Suprapubic skin (tissue), 4 donors: ENCODE data around the gene LUC7L. TPM values are rescaled to one million over a fixed set of nuclear protein-coding genes. Genes with fewer than 3 reads are reported as not detected.
"Not testable (repeated sequence)": the region's sequence is repeated elsewhere in the genome, so short reads cannot be mapped to it uniquely, and the experiment has no call there.

ENCODE experiments used
- DNase-seq, 2 donors: peaks; one replicate each; pipeline ENCODE4 v3.0.0-alpha.2; 2019; ENCODE audit warnings: low spot score in 2 of 2
- H3K27ac ChIP-seq: fragments of 200-600 bp; sonication (generic); one replicate; pipeline ENCODE4 v1.5.1; 2019
- H3K27me3 ChIP-seq: fragments of 200-600 bp; sonication (generic); one replicate; pipeline ENCODE4 v1.5.1; 2019
- H3K36me3 ChIP-seq: fragments of 200-600 bp; sonication (generic); one replicate; pipeline ENCODE4 v1.5.1; 2019
- H3K4me1 ChIP-seq: fragments of 200-600 bp; sonication (generic); one replicate; pipeline ENCODE4 v1.5.1; 2019
- H3K4me3 ChIP-seq: fragments of 200-600 bp; sonication (generic); one replicate; pipeline ENCODE4 v1.5.1; 2019; ENCODE audit warnings: mild to moderate bottlenecking
- H3K9me3 ChIP-seq: fragments of 200-600 bp; sonication (generic); one replicate; pipeline ENCODE4 v1.5.1; 2019
- CTCF ChIP-seq, 2 donors: fragments of 200-600 bp in 1 of 2; fragments of 450-650 bp in 1 of 2; sonication (generic) in 1 of 2; IDR thresholded peaks; one replicate each; pipeline ENCODE4 v1.5.1; 2016 to 2019; ENCODE audit warnings: antibody characterized with exemption in 2 of 2, mild to moderate bottlenecking in 1 of 2, moderate library complexity in 1 of 2
- EP300 ChIP-seq: sonication (generic); formaldehyde crosslinking; IDR thresholded peaks from one replicate; pipeline ENCODE4 v1.6.1; 2017; ENCODE audit warnings: antibody characterized with exemption
- POLR2A ChIP-seq, 2 donors: fragments of 450-650 bp; IDR thresholded peaks; one replicate each; pipeline ENCODE4 v1.6.1; 2017; ENCODE audit warnings: antibody characterized with exemption in 2 of 2, mild to moderate bottlenecking in 2 of 2, moderate library complexity in 2 of 2
- POLR2AphosphoS5 ChIP-seq, 3 donors: sonication (generic); formaldehyde crosslinking; IDR thresholded peaks; one replicate each; pipeline ENCODE4 v1.6.1; 2017; ENCODE audit warnings: antibody characterized with exemption in 3 of 3
- whole genome bisulfite sequencing: methylation state at CpG from one replicate; pipeline ENCODE4 v1.1.5; 2018; 5-methylcytosine and 5-hydroxymethylcytosine counted together
- total RNA-seq, 4 donors: library from RNA; depleted of rRNA; stranded (reverse); fragments of >200 nt; gene quantifications; one replicate each; pipeline ENCODE4 v1.1.0, GENCODE V29; 2016

The LUC7L gene
- total RNA-seq, 4 donors from 2014 or later: 47.6 to 206 (median 59.5) TPM

GRCh38 chr16:177981-178667 is 51.1 kb downstream of the LUC7L start:
- 64% methylated on average over 9 of the region's 11 CpGs for WGBS
- no peak overlapping the region for H3K27ac ChIP-seq
- H3K9me3 ChIP-seq: no peaks in the 10 kb centered on the region
- peaks cover 31% of the 10 kb centered on the region for H3K4me1 ChIP-seq
- no peak overlapping the region for H3K4me3 ChIP-seq
- TF ChIP-seq EP300 (no peak), POLR2A (IDR thresholded peaks at IDR 0.05) (no peak), POLR2AphosphoS5 (IDR thresholded peaks at IDR 0.05) (no peak), CTCF (IDR thresholded peaks at IDR 0.05) (no peak)
- no peaks in the 10 kb centered on the region for H3K36me3 ChIP-seq
- no peak for DNase-seq
- peaks cover 68% of the 10 kb centered on the region for H3K27me3 ChIP-seq

- peaks cover 69% of the 10 kb centered on the region for H3K27me3 ChIP-seq
Measured at GRCh38 chr16:177394-177822, 51.8 kb downstream of the LUC7L start.

GRCh38 chr16:176477-177382 is 52.5 kb downstream of the LUC7L start, which contains the start of gene HBA1:
HBA1 (plus strand) TSS chr16:176680; CDS start chr16:176717, 37 bp downstream.
- DNase-seq, H3K9me3 ChIP-seq, H3K4me3 ChIP-seq, H3K36me3 ChIP-seq, H3K27ac ChIP-seq: not testable (repeated sequence)
- WGBS: no CpG with 5 or more reads among the region's 88 CpGs
- Histone ChIP-seq H3K4me1 (peaks cover 31% of the 10 kb centered on the region), H3K27me3 (peaks cover 72% of the 10 kb centered on the region)

More at GRCh38 chr16:177394-177822, 51.8 kb downstream of the LUC7L start:
- Histone ChIP-seq H3K36me3 (no peaks in the 10 kb centered on the region), H3K27ac (no peak overlapping the region), H3K9me3 (no peaks in the 10 kb centered on the region), H3K4me1 (peaks cover 31% of the 10 kb centered on the region), H3K4me3 (no peak overlapping the region)
- 4% methylated on average over 9 of the region's 13 CpGs for WGBS
- no peak for DNase-seq
- TF ChIP-seq EP300 (no peak), POLR2AphosphoS5 (IDR thresholded peaks at IDR 0.05) (no peak), POLR2A (IDR thresholded peaks at IDR 0.05) (no peak), CTCF (IDR thresholded peaks at IDR 0.05) (no peak)

- peaks cover 75% of the 10 kb centered on the region for H3K27me3 ChIP-seq
- not testable (repeated sequence) for H3K9me3 ChIP-seq, H3K27ac ChIP-seq, DNase-seq, H3K4me3 ChIP-seq, H3K36me3 ChIP-seq
- H3K4me1 ChIP-seq: peaks cover 24% of the 10 kb centered on the region
- no CpG with 5 or more reads among the region's 39 CpGs for WGBS
Measured at GRCh38 chr16:176006-176405, 53.2 kb downstream of the LUC7L start.

DNA sequence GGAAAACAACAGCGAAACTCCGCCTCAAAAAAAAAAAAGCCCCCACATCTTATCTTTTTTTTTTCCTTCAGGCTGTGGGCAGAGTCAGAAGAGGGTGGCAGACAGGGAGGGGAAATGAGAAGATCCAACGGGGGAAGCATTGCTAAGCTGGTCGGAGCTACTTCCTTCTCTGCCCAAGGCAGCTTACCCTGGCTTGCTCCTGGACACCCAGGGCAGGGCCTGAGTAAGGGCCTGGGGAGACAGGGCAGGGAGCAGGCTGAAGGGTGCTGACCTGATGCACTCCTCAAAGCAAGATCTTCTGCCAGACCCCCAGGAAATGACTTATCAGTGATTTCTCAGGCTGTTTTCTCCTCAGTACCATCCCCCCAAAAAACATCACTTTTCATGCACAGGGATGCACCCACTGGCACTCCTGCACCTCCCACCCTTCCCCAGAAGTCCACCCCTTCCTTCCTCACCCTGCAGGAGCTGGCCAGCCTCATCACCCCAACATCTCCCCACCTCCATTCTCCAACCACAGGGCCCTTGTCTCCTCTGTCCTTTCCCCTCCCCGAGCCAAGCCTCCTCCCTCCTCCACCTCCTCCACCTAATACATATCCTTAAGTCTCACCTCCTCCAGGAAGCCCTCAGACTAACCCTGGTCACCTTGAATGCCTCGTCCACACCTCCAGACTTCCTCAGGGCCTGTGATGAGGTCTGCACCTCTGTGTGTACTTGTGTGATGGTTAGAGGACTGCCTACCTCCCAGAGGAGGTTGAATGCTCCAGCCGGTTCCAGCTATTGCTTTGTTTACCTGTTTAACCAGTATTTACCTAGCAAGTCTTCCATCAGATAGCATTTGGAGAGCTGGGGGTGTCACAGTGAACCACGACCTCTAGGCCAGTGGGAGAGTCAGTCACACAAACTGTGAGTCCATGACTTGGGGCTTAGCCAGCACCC is 54.0 kb downstream of the LUC7L start:
- H3K4me1 ChIP-seq: peaks cover 17% of the 10 kb centered on the region
- peaks cover 75% of the 10 kb centered on the region for H3K27me3 ChIP-seq
- TF ChIP-seq EP300: no peak
- no peak for TF ChIP-seq POLR2A (IDR thresholded peaks at IDR 0.05)
- no peak for TF ChIP-seq CTCF (IDR thresholded peaks at IDR 0.05)
- no peak for TF ChIP-seq POLR2AphosphoS5 (IDR thresholded peaks at IDR 0.05)
- DNase-seq: no peak
- no peaks in the 10 kb centered on the region for H3K36me3 ChIP-seq
- 32% methylated on average over 7 of the region's 8 CpGs for WGBS
- H3K9me3 ChIP-seq: no peaks in the 10 kb centered on the region
- H3K27ac ChIP-seq: no peak overlapping the region
- H3K4me3 ChIP-seq: no peak overlapping the region

GRCh38 chr16:173928-174769 is 55.1 kb downstream of the LUC7L start:
- WGBS: 14% methylated on average over 5 of the region's 13 CpGs
- Histone ChIP-seq H3K4me1 (peaks cover 13% of the 10 kb centered on the region), H3K27me3 (peaks cover 72% of the 10 kb centered on the region)
- H3K27ac ChIP-seq, H3K36me3 ChIP-seq, DNase-seq, H3K9me3 ChIP-seq, H3K4me3 ChIP-seq: not testable (repeated sequence)

- H3K27ac ChIP-seq, H3K4me3 ChIP-seq, H3K9me3 ChIP-seq, DNase-seq, H3K36me3 ChIP-seq: not testable (repeated sequence)
- no CpG with 5 or more reads among the region's 44 CpGs for WGBS
- Histone ChIP-seq H3K4me1 (peaks cover 13% of the 10 kb centered on the region), H3K27me3 (peaks cover 72% of the 10 kb centered on the region)
Measured at GRCh38 chr16:173211-173854, 55.9 kb downstream of the LUC7L start.

- H3K36me3 ChIP-seq, H3K9me3 ChIP-seq, H3K27ac ChIP-seq, H3K4me3 ChIP-seq, DNase-seq: not testable (repeated sequence)
- peaks cover 72% of the 10 kb centered on the region for H3K27me3 ChIP-seq
- WGBS: no CpG with 5 or more reads among the region's 74 CpGs
- peaks cover 12% of the 10 kb centered on the region for H3K4me1 ChIP-seq
Measured at GRCh38 chr16:172374-172941, 56.8 kb downstream of the LUC7L start, which contains the start of gene HBA2. HBA2 (plus strand) TSS chr16:172876; CDS start chr16:172913, 37 bp downstream.
